Caco-2 (cell line): ENCODE data around the gene SH3D19. TPM values are rescaled to one million over a fixed set of nuclear protein-coding genes. Genes with fewer than 3 reads are reported as not detected.

Experiments used
- BruUV-seq: library from RNA; stranded (reverse); fragments of 400-500 nt; replicated peaks from 2 replicates; lab custom pipeline; 2021; lab: Mats Ljungman, UMichigan
- CTCF ChIA-PET: fragments of 300-600 bp; sonication (Branson Sonifier 250); formaldehyde crosslinking; loops from one replicate; lab custom pipeline; 2022; ENCODE audit warnings: antibody characterized with exemption; lab: Charles Lee
- POLR2A ChIA-PET: fragments of 300-600 bp; sonication (Branson Sonifier 250); formaldehyde crosslinking; loops from one replicate; lab custom pipeline; 2022; ENCODE audit warnings: antibody characterized with exemption; lab: Charles Lee
- DNase-seq, 2 experiments: peaks; one replicate each; pipeline versions ENCODE4 v3.0.0 to v3.0.0-alpha.2; 2020 to 2022
- H3K27me3 ChIP-seq: replicated peaks from 2 replicates; pipeline ENCODE4 v1.6.0; 2011; ENCODE audit warnings: low read length; ENCODE audit not compliant: control insufficient read depth, insufficient read depth
- H3K36me3 ChIP-seq: 2 replicates; pipeline ENCODE4 v1.5.1; 2011; ENCODE audit warnings: low read length; ENCODE audit not compliant: control insufficient read depth, insufficient read depth
- H3K4me1 ChIP-seq: fragments of 250-450 bp; sonication (Bioruptor Pico); 2 replicates; pipeline ENCODE4 v1.5.1; 2020; ENCODE audit warnings: mild to moderate bottlenecking
- H3K4me3 ChIP-seq: 2 replicates; pipeline ENCODE4 v1.5.1; 2011; ENCODE audit warnings: low read depth, mild to moderate bottlenecking, control low read depth, low read length
- H3K9me3 ChIP-seq: fragments of 250-450 bp; sonication (Bioruptor Pico); 2 replicates; pipeline ENCODE4 v1.5.1; 2020; ENCODE audit warnings: mild to moderate bottlenecking, moderate library complexity
- H3K27ac Mint-ChIP-seq: one replicate; pipeline ENCODE4 v1.8.0; 2022; ENCODE audit warnings: mixed read lengths; ENCODE audit not compliant: unreplicated experiment
- H3K27me3 Mint-ChIP-seq: one replicate; pipeline ENCODE4 v1.8.0; 2022; ENCODE audit warnings: mixed read lengths; ENCODE audit not compliant: insufficient read depth, unreplicated experiment
- H3K36me3 Mint-ChIP-seq: one replicate; pipeline ENCODE4 v1.8.0; 2022; ENCODE audit warnings: mild to moderate bottlenecking, mixed read lengths; ENCODE audit not compliant: insufficient read depth, unreplicated experiment
- H3K4me1 Mint-ChIP-seq: one replicate; pipeline ENCODE4 v1.8.0; 2022; ENCODE audit warnings: low read depth, mixed read lengths; ENCODE audit not compliant: unreplicated experiment
- H3K4me3 Mint-ChIP-seq: one replicate; pipeline ENCODE4 v1.8.0; 2022; ENCODE audit warnings: mild to moderate bottlenecking, moderate library complexity, mixed read lengths; ENCODE audit not compliant: unreplicated experiment
- H3K9me3 Mint-ChIP-seq: one replicate; pipeline ENCODE4 v1.8.0; 2022; ENCODE audit warnings: mixed read lengths; ENCODE audit not compliant: unreplicated experiment
- intact Hi-C: fragments of 100-400 bp; cut with micrococcal nuclease; formaldehyde crosslinking; loops from one replicate; pipeline ENCODE4 v1.10.0; 2022; ENCODE audit not compliant: unreplicated experiment
- total RNA-seq: library from RNA; stranded (reverse); gene quantifications from 2 replicates; pipeline ENCODE4 v1.2.3, GENCODE V29; 2022
- TF ChIP-seq, protein P1 (sequence below), 2 experiments: fragments of 200-600 bp in 1 of 2; IDR thresholded peaks; 1 replicate in 1 of 2; 2 replicates in 1 of 2; pipeline versions ENCODE4 v1.5.1 to v1.8.0; 2011 to 2022; ENCODE audit warnings: antibody characterized with exemption in 1 of 2, control low read depth in 1 of 2, inconsistent platforms in 1 of 2, low read depth in 1 of 2, low read length in 1 of 2, mild to moderate bottlenecking in 1 of 2, moderate library complexity in 1 of 2; ENCODE audit not compliant: insufficient read depth in 1 of 2, severe bottlenecking in 1 of 2, unreplicated experiment in 1 of 2

Gene SH3D19
- total RNA-seq, 1 experiment from 2014 or later = 57.8 TPM

DNA sequence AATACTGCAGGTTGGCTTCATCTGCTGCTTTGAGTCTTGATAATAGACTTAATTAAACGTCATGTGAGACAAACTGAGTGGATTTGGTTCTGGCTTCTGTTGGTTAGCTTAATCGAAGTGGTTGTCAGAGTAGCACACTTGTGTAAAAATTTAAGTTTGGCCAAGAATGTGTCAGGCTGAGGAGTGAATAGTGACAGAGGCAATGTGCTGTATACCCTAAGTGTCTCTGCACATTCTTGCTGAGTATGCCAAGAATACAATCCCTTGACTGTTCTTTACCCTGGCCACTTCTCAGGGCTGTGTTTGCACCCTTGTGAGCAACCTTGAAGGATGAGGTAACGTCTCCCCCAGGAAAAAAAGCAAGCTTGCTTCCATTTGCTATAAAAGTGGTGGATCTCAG, 211.1 kb downstream of the SH3D19 start:
- intact Hi-C loops = loop anchor here (10.0 kb wide), 2 partner anchors 160 to 530 kb away; partner anchors contain the start of gene PRSS48
- Histone ChIP-seq H3K9me3 (no peaks in the 10 kb centered on the region), H3K4me3 (no peak overlapping the region), H3K36me3 (no peaks in the 10 kb centered on the region), H3K27me3 (no peaks in the 10 kb centered on the region), H3K4me1 (peaks cover 4% of the 10 kb centered on the region; the same call in 1 of the 2 replicates)
- Mint-ChIP-seq H3K27ac (no peak overlapping the region), H3K36me3 (peaks cover 41% of the 10 kb centered on the region), H3K4me3 (no peak overlapping the region), H3K4me1 (no peaks in the 10 kb centered on the region), H3K27me3 (no peaks in the 10 kb centered on the region), H3K9me3 (no peaks in the 10 kb centered on the region)
- TF ChIP-seq, protein P1, sequence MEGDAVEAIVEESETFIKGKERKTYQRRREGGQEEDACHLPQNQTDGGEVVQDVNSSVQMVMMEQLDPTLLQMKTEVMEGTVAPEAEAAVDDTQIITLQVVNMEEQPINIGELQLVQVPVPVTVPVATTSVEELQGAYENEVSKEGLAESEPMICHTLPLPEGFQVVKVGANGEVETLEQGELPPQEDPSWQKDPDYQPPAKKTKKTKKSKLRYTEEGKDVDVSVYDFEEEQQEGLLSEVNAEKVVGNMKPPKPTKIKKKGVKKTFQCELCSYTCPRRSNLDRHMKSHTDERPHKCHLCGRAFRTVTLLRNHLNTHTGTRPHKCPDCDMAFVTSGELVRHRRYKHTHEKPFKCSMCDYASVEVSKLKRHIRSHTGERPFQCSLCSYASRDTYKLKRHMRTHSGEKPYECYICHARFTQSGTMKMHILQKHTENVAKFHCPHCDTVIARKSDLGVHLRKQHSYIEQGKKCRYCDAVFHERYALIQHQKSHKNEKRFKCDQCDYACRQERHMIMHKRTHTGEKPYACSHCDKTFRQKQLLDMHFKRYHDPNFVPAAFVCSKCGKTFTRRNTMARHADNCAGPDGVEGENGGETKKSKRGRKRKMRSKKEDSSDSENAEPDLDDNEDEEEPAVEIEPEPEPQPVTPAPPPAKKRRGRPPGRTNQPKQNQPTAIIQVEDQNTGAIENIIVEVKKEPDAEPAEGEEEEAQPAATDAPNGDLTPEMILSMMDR (IDR thresholded peaks at IDR 0.05; ENCODE audit: insufficient read depth in 1 of 2, low read depth in 1 of 2, low read length in 1 of 2, severe bottlenecking in 1 of 2, unreplicated experiment in 1 of 2) = no peak
- CTCF ChIA-PET = no interaction called here
- no peak for DNase-seq
- BruUV-seq = no TSS peak
- POLR2A ChIA-PET = interaction anchor here (0.6 kb wide), 1 partner anchor 71 kb away, joined by 6 read pairs; no protein-coding TSS in a partner anchor

DNA sequence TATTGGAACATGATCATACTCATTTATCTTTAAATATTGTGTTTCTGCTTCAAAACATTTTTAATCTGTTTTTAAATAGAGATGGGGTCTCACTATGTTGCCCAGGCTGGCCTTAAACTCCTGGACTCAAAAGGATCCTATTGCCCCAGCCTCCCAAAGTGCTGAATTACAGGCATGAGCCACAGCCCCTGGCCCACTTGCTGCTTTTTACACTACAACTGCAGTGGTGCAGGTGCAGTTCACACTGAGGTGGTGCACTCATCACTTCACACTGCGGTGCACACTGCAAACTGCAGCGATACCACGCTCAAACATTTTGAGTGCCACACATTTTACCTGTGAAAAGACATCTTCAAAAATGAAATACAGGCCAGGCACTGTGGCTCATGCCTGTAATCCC, 215.2 kb downstream of the SH3D19 start:
- POLR2A ChIA-PET = interaction anchor here (0.6 kb wide), 1 partner anchor 98 kb away, joined by 4 read pairs; no protein-coding TSS in a partner anchor
- Mint-ChIP-seq H3K4me3 (no peak overlapping the region), H3K27ac (no peak overlapping the region), H3K27me3 (no peaks in the 10 kb centered on the region), H3K9me3 (no peaks in the 10 kb centered on the region), H3K36me3 (peaks cover 69% of the 10 kb centered on the region), H3K4me1 (no peaks in the 10 kb centered on the region)
- intact Hi-C loops = loop anchor here (10.0 kb wide), 2 partner anchors 165 to 535 kb away; partner anchors contain the start of gene PRSS48
- no peaks in the 10 kb centered on the region for H3K4me1 ChIP-seq
- TF ChIP-seq, protein P1 (IDR thresholded peaks at IDR 0.05; ENCODE audit: insufficient read depth in 1 of 2, low read depth in 1 of 2, low read length in 1 of 2, severe bottlenecking in 1 of 2, unreplicated experiment in 1 of 2) = no peak
- CTCF ChIA-PET = no interaction called here
- H3K27me3 ChIP-seq = no peaks in the 10 kb centered on the region
- BruUV-seq = no TSS peak
- no peaks in the 10 kb centered on the region for H3K9me3 ChIP-seq
- no peak for DNase-seq
- H3K36me3 ChIP-seq = no peaks in the 10 kb centered on the region
- no peak overlapping the region for H3K4me3 ChIP-seq

DNA sequence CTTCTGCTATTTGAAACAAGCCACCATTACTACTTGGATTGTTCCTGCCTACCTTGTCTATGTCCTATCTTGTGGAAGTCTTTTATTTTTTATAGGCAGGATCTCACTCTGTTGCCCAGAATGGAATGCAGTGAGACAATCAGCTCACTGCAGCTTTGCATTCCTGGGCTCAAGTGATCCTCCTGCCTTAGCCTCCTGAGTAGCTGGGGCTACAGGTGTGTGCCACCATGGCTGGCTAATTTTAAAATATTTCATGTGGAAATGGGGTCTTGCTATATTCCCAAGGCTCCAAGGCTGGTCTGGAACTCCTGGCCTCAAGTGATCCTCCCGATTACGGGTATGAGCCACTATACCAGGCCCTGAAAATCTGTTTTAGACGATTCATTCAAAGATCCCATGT, 218.3 kb downstream of the SH3D19 start:
- Histone ChIP-seq H3K36me3 (no peaks in the 10 kb centered on the region; the same call in 1 of the 2 replicates), H3K9me3 (no peaks in the 10 kb centered on the region), H3K4me1 (no peaks in the 10 kb centered on the region; the same call in 1 of the 2 replicates), H3K4me3 (no peak overlapping the region), H3K27me3 (no peaks in the 10 kb centered on the region)
- Mint-ChIP-seq H3K4me1 (peaks cover 6% of the 10 kb centered on the region), H3K36me3 (peaks cover 75% of the 10 kb centered on the region), H3K27me3 (no peaks in the 10 kb centered on the region), H3K4me3 (no peak overlapping the region), H3K9me3 (no peaks in the 10 kb centered on the region), H3K27ac (no peak overlapping the region)
- TF ChIP-seq, protein P1 (IDR thresholded peaks at IDR 0.05; ENCODE audit: insufficient read depth in 1 of 2, low read depth in 1 of 2, low read length in 1 of 2, severe bottlenecking in 1 of 2, unreplicated experiment in 1 of 2) = no peak
- intact Hi-C loops = no loop called here
- DNase-seq = no peak
- ChIA-PET POLR2A (no interaction called here), CTCF (no interaction called here)
- BruUV-seq = no TSS peak
